A549 (cell line): Measurements from ENCODE around the gene GRID1.

ENCODE experiments used
- CHD2 ChIP-seq: fragments of 150-350 bp; IDR thresholded peaks from 2 replicates; pipeline ENCODE4 v1.6.1; 2014; ENCODE audit warnings: low read length; ENCODE audit not compliant: partially characterized antibody
- MAZ ChIP-seq: fragments of 150-350 bp; IDR thresholded peaks from 2 replicates; pipeline ENCODE4 v1.6.1; 2014; ENCODE audit warnings: antibody characterized with exemption, low read depth, low read length, borderline replicate concordance
- POLR2A ChIP-seq: IDR thresholded peaks from 2 replicates; pipeline ENCODE4 v1.6.1; 2012; ENCODE audit warnings: mild to moderate bottlenecking, low read length
- TF ChIP-seq, protein P1 (sequence below): fragments of 250-450 bp; sonication (Bioruptor Pico); IDR thresholded peaks from 2 replicates; pipeline ENCODE4 v1.5.0; 2021; ENCODE audit warnings: mild to moderate bottlenecking, moderate library complexity, borderline replicate concordance
- TF ChIP-seq, protein P2 (sequence below): fragments of >200 bp; sonication (Bioruptor Twin); formaldehyde crosslinking; IDR thresholded peaks from 3 replicates; pipeline ENCODE4 v1.5.1; 2016

DNA sequence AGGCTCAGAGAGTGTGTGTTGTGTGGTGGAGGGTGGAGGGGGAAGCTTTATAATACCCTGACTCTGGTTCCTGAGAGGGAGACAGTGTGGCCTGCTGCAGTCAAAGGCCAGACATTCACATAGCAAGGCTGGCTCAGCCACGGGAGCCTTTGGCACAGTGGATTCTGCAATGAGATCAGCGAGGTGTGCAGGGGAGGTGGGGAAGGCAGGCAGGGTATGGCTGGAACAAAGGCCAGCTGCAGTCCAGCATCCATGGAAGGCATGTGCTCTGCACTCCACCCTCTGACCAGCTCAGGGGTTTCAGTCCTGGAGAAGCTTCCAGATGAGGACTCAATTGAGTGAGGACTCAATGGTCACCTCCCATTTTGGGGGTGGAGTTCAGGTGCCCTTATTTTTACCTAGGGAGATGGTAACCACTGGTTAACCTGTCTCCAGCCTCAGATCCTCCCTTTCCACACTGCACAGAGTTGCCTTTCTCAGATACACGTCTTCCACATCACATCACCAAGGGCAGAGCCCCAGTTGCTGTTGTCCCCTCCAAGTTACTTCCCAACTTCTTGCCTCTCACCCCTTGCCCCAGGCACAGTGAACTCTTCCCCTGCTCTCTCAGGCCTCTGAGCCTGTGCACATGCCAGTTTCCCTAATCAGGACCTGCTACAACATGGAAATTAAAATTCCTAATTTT lies 504.9 kb downstream of the GRID1 start:
- TF ChIP-seq POLR2A: no peak
- TF ChIP-seq, protein P1, sequence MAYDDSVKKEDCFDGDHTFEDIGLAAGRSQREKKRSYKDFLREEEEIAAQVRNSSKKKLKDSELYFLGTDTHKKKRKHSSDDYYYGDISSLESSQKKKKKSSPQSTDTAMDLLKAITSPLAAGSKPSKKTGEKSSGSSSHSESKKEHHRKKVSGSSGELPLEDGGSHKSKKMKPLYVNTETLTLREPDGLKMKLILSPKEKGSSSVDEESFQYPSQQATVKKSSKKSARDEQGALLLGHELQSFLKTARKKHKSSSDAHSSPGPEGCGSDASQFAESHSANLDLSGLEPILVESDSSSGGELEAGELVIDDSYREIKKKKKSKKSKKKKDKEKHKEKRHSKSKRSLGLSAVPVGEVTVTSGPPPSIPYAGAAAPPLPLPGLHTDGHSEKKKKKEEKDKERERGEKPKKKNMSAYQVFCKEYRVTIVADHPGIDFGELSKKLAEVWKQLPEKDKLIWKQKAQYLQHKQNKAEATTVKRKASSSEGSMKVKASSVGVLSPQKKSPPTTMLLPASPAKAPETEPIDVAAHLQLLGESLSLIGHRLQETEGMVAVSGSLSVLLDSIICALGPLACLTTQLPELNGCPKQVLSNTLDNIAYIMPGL (CRISPR knock-in tag): no peak
- TF ChIP-seq CHD2: no peak
- no peak for TF ChIP-seq MAZ
- TF ChIP-seq, protein P2, sequence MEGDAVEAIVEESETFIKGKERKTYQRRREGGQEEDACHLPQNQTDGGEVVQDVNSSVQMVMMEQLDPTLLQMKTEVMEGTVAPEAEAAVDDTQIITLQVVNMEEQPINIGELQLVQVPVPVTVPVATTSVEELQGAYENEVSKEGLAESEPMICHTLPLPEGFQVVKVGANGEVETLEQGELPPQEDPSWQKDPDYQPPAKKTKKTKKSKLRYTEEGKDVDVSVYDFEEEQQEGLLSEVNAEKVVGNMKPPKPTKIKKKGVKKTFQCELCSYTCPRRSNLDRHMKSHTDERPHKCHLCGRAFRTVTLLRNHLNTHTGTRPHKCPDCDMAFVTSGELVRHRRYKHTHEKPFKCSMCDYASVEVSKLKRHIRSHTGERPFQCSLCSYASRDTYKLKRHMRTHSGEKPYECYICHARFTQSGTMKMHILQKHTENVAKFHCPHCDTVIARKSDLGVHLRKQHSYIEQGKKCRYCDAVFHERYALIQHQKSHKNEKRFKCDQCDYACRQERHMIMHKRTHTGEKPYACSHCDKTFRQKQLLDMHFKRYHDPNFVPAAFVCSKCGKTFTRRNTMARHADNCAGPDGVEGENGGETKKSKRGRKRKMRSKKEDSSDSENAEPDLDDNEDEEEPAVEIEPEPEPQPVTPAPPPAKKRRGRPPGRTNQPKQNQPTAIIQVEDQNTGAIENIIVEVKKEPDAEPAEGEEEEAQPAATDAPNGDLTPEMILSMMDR: no peak
